ENCODE results near the gene ANKLE2.

DNA sequence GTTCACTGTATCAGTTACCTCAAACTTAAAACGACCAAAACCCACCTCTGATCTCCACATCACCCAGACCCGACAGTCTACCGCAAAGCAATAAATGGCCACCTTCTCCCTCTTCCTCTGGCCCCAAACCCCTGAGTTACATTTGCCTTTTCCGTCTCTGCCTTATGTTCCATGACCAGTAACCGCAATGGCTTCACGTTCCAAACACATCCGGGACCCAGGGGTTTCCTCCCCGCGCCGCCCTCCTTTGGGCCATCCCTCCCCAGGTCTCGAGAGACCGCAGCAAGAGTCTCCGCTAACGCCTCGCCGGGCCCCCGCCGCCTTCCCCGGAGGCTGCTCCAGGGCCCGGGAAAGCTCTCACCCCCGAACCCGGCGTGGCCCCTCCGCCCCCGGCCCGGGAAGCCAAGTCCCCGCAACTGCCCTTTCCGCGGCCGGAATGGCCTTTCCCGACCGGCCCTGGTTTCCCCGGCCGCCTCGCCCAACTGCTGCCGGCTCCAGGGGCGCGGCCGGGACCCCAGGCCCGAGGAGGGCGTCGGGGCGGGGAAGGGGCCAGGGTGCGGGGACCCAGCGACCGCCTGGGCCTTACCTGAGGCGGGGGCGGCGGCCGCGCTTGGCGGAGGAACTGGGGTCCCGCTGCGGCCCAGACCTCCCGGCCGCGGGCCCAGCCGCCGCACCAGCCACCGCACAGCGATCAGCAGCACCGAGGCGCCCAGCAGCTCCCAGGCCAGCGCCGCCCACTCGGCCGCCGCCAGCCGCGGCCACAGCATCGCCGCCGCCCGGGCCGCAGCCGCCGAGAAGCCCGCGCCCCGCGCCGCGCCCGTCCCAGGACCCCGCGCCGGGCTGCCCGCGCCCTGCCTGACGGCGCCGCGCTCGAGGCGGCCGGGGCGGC lies at the start of gene ANKLE2:
- TF ChIP-seq, protein P1, sequence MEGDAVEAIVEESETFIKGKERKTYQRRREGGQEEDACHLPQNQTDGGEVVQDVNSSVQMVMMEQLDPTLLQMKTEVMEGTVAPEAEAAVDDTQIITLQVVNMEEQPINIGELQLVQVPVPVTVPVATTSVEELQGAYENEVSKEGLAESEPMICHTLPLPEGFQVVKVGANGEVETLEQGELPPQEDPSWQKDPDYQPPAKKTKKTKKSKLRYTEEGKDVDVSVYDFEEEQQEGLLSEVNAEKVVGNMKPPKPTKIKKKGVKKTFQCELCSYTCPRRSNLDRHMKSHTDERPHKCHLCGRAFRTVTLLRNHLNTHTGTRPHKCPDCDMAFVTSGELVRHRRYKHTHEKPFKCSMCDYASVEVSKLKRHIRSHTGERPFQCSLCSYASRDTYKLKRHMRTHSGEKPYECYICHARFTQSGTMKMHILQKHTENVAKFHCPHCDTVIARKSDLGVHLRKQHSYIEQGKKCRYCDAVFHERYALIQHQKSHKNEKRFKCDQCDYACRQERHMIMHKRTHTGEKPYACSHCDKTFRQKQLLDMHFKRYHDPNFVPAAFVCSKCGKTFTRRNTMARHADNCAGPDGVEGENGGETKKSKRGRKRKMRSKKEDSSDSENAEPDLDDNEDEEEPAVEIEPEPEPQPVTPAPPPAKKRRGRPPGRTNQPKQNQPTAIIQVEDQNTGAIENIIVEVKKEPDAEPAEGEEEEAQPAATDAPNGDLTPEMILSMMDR (tag by site-specific recombination; IDR thresholded peaks at IDR 0.05): no peak
- no peak for TF ChIP-seq OVOL3 (tag by site-specific recombination; IDR thresholded peaks at IDR 0.05)
- TF ChIP-seq GLI2 (tag by site-specific recombination; IDR thresholded peaks at IDR 0.05; ENCODE audit: borderline replicate concordance, low read depth): no peak
- TF ChIP-seq, protein P2, sequence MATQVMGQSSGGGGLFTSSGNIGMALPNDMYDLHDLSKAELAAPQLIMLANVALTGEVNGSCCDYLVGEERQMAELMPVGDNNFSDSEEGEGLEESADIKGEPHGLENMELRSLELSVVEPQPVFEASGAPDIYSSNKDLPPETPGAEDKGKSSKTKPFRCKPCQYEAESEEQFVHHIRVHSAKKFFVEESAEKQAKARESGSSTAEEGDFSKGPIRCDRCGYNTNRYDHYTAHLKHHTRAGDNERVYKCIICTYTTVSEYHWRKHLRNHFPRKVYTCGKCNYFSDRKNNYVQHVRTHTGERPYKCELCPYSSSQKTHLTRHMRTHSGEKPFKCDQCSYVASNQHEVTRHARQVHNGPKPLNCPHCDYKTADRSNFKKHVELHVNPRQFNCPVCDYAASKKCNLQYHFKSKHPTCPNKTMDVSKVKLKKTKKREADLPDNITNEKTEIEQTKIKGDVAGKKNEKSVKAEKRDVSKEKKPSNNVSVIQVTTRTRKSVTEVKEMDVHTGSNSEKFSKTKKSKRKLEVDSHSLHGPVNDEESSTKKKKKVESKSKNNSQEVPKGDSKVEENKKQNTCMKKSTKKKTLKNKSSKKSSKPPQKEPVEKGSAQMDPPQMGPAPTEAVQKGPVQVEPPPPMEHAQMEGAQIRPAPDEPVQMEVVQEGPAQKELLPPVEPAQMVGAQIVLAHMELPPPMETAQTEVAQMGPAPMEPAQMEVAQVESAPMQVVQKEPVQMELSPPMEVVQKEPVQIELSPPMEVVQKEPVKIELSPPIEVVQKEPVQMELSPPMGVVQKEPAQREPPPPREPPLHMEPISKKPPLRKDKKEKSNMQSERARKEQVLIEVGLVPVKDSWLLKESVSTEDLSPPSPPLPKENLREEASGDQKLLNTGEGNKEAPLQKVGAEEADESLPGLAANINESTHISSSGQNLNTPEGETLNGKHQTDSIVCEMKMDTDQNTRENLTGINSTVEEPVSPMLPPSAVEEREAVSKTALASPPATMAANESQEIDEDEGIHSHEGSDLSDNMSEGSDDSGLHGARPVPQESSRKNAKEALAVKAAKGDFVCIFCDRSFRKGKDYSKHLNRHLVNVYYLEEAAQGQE (tag by site-specific recombination; IDR thresholded peaks at IDR 0.05): no peak
- no peak for TF ChIP-seq GLIS1 (tag by site-specific recombination; IDR thresholded peaks at IDR 0.05)
- no peak for TF ChIP-seq KLF16 (tag by site-specific recombination; IDR thresholded peaks at IDR 0.05)
- no peak for TF ChIP-seq ZNF398 (tag by site-specific recombination; IDR thresholded peaks at IDR 0.05)
- TF ChIP-seq ZBTB44 (tag by site-specific recombination; IDR thresholded peaks at IDR 0.05): no peak
